ENCODE results near the gene PIP5K1C. TPM values are rescaled to one million over a fixed set of nuclear protein-coding genes. Genes with fewer than 3 reads are reported as not detected.

The PIP5K1C gene
- total and polyA plus RNA-seq, 9 of the 15 experiments (the other 6 are each of a cell fraction or from before 2014, with no cell fraction given) = 0.38 to 22.1 (median 4.1) TPM

DNA sequence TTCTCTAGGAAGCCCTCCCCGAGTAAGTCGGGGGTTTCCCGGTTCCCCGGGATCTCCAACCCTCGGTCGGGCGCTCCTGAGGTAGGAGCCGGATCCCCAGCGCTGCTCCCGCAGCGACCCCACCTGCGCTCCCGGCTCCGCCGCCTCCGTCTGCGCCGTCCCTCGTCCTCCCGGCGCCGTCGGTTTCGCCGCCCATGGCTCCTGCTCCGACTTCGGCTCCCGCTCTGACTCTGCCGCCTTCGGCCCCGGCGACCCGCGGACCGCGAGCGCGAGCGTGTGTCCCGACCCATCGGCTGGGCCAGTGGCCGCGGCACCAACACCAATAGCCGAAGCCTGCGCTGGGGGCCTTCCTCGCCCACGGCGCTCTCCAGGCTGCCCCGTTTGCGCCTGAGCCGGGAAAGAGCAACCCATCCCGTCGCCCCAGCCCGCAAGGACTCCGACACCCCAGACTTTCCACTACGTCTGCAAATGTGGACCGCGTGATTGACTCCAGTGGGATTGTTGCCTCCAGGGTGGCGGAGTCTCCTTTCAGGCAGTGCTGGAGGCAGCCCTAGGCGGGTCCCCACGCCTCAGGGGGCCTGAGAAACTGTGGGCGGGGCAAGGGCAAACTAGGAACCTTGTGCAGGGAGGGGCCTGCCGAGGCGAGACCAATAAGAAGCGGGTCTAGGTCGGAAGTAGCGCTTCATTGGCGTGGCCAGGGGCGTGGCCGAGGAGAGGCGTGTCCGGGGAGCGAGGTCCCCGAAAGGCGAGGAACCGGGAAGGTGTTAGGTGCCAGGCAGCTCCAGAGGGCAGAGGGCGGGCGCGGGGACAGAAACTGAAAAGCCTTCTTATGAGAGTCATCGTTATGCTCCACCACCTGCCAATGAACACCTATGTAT lies 73.6 kb downstream of the PIP5K1C start, which contains the start of gene CACTIN (continued):
- TF ChIP-seq FOS (IDR thresholded peaks at IDR 0.05; ENCODE audit: extremely low read depth, insufficient read length) (peak; percentile 71), POLR2AphosphoS5 (IDR thresholded peaks at IDR 0.05; ENCODE audit: control insufficient read depth, insufficient read depth, low read depth, low read length) (peak; percentile 62; the same call in 1 of the 2 replicates), MED1 (CRISPR knock-in tag; IDR thresholded peaks at IDR 0.05; ENCODE audit: borderline replicate concordance) (no peak), VEZF1 (CRISPR knock-in tag; IDR thresholded peaks at IDR 0.05) (peak; percentile 69), ZNF830 (CRISPR knock-in tag; IDR thresholded peaks at IDR 0.05) (no peak), HDGF (IDR thresholded peaks at IDR 0.05) (no peak), GABPB2 (CRISPR knock-in tag; conservative IDR thresholded peaks at IDR 0.05) (no peak), SNRNP70 (optimal IDR thresholded peaks at IDR 0.05; ENCODE audit: low read depth, low read length) (no peak), CREBBP (IDR thresholded peaks at IDR 0.05; ENCODE audit: low read depth, low read length) (no peak), RBBP5 (IDR thresholded peaks at IDR 0.05; ENCODE audit: borderline replicate concordance, insufficient read depth, low read length, poor library complexity, severe bottlenecking) (peak; percentile 100), NRF1 (conservative IDR thresholded peaks at IDR 0.05 in 1 of 2, IDR thresholded peaks at IDR 0.05 in 1 of 2) (peak; percentile 80 to 84), ZNF324 (CRISPR knock-in tag; IDR thresholded peaks at IDR 0.05) (0 out of 2 replicates have a peak, but pooled peaks have one; percentile 24), TEAD2 (tag; IDR thresholded peaks at IDR 0.05) (no peak), ZBTB43 (CRISPR knock-in tag; IDR thresholded peaks at IDR 0.05) (no peak)
- TF ChIP-seq, protein P1, sequence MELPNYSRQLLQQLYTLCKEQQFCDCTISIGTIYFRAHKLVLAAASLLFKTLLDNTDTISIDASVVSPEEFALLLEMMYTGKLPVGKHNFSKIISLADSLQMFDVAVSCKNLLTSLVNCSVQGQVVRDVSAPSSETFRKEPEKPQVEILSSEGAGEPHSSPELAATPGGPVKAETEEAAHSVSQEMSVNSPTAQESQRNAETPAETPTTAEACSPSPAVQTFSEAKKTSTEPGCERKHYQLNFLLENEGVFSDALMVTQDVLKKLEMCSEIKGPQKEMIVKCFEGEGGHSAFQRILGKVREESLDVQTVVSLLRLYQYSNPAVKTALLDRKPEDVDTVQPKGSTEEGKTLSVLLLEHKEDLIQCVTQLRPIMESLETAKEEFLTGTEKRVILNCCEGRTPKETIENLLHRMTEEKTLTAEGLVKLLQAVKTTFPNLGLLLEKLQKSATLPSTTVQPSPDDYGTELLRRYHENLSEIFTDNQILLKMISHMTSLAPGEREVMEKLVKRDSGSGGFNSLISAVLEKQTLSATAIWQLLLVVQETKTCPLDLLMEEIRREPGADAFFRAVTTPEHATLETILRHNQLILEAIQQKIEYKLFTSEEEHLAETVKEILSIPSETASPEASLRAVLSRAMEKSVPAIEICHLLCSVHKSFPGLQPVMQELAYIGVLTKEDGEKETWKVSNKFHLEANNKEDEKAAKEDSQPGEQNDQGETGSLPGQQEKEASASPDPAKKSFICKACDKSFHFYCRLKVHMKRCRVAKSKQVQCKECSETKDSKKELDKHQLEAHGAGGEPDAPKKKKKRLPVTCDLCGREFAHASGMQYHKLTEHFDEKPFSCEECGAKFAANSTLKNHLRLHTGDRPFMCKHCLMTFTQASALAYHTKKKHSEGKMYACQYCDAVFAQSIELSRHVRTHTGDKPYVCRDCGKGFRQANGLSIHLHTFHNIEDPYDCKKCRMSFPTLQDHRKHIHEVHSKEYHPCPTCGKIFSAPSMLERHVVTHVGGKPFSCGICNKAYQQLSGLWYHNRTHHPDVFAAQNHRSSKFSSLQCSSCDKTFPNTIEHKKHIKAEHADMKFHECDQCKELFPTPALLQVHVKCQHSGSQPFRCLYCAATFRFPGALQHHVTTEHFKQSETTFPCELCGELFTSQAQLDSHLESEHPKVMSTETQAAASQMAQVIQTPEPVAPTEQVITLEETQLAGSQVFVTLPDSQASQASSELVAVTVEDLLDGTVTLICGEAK (IDR thresholded peaks at IDR 0.05) = peak; percentile 54; the same call in 1 of the 2 replicates
- TF ChIP-seq, protein P1 (CRISPR knock-in tag; IDR thresholded peaks at IDR 0.05) = no peak
